GM12872 (cell line): ENCODE results near the gene EID2.

Experiments
- TF ChIP-seq, protein P1 (sequence below): IDR thresholded peaks from 3 replicates; pipeline ENCODE4 v1.5.1; 2011; ENCODE audit warnings: low read depth, mild to moderate bottlenecking, low read length, moderate library complexity; ENCODE audit not compliant: insufficient read depth

EID2 gene

DNA sequence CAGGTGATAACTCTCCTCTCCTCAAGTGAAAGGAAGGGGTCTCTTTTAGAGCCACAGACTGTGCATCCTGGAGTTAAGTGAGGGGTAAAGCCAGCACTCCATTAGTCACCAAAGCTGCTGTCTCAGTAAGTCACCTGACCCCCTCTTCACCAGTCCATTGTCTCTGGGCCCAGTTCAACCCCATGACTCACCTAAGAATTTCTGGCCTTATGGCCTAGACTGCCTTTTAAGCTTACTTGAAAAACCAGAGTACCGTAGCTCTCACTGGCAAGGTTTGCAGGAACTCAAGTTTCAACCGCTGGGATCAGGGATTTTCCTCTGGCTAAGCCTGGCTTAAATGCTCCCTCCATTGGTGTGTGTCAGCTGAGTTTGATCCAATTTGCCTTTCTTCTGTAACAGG is 23.4 kb upstream of the EID2 start:
- TF ChIP-seq, protein P1, sequence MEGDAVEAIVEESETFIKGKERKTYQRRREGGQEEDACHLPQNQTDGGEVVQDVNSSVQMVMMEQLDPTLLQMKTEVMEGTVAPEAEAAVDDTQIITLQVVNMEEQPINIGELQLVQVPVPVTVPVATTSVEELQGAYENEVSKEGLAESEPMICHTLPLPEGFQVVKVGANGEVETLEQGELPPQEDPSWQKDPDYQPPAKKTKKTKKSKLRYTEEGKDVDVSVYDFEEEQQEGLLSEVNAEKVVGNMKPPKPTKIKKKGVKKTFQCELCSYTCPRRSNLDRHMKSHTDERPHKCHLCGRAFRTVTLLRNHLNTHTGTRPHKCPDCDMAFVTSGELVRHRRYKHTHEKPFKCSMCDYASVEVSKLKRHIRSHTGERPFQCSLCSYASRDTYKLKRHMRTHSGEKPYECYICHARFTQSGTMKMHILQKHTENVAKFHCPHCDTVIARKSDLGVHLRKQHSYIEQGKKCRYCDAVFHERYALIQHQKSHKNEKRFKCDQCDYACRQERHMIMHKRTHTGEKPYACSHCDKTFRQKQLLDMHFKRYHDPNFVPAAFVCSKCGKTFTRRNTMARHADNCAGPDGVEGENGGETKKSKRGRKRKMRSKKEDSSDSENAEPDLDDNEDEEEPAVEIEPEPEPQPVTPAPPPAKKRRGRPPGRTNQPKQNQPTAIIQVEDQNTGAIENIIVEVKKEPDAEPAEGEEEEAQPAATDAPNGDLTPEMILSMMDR: no peak

GRCh38 chr19:39558624-39559117 is 18.7 kb upstream of the EID2 start:
- TF ChIP-seq, protein P1: no peak

DNA sequence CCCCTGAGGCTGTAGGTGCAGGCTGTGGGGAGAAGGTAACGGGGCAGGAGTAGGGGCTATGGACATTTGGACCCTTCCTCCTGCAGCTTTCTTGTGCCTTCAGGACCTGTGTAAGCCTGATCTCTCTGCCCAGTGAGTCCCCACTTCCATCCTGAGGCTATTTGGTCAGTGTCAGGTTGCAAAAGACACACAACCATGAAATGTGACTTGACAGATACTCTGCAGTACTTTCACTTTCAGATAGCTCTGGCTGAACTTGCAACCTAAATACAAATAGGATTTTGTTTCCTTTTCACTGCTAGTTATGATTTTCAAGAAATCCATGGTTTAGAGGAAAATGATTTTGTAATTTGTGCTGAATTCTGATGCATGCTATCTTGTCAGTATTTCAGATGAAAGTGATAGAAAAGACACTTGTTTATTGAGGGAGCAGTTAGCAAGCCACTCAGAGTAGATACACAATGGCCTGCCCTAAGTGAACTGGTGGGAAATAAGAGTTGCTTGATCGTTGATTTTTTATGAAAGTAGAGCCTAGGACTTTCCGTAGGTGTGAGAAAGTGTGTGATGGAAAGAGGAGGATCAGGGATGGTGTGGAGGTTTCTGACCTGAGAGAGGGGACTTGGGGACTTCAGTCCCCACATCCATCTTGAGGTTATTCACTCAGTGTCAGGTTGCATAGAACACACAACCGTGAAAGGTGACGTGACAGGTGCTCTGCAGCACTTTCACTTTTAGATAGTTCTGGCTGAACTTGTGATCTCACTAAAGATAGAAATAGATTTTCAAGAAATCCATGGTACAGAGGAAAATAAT is 18.1 kb upstream of the EID2 start:
- TF ChIP-seq, protein P1: no peak

DNA sequence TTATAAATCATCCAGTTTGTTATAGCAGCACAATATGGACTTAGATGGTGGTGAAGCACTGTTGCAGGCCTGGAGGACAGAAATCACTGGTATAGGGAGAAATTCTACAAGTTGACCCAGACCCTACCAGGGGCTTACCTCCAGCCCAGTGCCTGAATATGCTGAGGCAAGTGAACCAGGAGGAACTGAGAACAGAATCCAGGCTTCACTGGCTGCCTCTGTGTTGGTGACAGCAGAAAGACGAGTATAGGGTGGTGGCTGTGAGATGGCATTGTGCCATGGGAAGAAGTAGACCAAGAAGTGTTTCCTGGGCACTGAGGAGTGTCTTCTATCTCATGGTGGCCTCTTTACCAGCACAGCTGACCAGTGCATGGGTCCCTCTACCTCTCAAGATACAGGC is 15.9 kb upstream of the EID2 start:
- TF ChIP-seq, protein P1: no peak

GRCh38 chr19:39554701-39555311 is 14.8 kb upstream of the EID2 start:
- TF ChIP-seq, protein P1: no peak

- TF ChIP-seq, protein P1: no peak
These were observed 13.2 kb upstream of the EID2 start for GRCh38 chr19:39553082-39553652.

- TF ChIP-seq, protein P1: no peak
These were observed 10.2 kb upstream of the EID2 start for GRCh38 chr19:39550197-39550596.
